Mucosa of gallbladder (tissue), 1 donor: ENCODE data around the gene DNM1. TPM values are rescaled to one million over a fixed set of nuclear protein-coding genes. Genes with fewer than 3 reads are reported as not detected.
"Not testable (repeated sequence)": the region's sequence is repeated elsewhere in the genome, so short reads cannot be mapped to it uniquely, and the experiment has no call there.

ENCODE experiments used
- DNase-seq: peaks from one replicate; pipeline ENCODE4 v3.0.0-alpha.2; 2020; ENCODE audit warnings: low spot score
- total RNA-seq: library from RNA; stranded (reverse); gene quantifications from one replicate; pipeline ENCODE4 v1.2.1, GENCODE V29; 2021
- donor health status: DM: no; HTN: no; CAD: no.

DNM1 gene
- total RNA-seq, 1 donor from 2014 or later: 135 TPM

DNA sequence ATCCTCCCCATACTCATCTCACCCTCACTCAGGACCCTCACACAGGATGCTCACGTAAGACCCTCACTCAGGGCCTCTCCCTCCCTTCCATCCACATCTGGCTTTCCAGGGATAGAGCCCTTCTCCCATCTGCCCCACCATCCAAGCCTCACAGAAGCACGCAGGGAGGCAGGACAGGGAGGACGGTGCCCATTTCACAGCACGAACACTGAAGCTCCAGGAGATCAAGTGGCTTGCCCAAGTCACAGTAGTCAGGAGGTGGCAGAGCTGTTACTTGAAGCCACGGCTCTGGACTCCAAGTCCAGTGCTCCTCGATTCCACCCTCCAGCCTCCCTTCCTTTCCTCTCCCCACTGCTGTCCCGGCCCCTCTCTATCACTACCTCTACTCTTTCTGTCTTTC lies 21.7 kb downstream of the DNM1 start:
- DNase-seq: no peak

DNA sequence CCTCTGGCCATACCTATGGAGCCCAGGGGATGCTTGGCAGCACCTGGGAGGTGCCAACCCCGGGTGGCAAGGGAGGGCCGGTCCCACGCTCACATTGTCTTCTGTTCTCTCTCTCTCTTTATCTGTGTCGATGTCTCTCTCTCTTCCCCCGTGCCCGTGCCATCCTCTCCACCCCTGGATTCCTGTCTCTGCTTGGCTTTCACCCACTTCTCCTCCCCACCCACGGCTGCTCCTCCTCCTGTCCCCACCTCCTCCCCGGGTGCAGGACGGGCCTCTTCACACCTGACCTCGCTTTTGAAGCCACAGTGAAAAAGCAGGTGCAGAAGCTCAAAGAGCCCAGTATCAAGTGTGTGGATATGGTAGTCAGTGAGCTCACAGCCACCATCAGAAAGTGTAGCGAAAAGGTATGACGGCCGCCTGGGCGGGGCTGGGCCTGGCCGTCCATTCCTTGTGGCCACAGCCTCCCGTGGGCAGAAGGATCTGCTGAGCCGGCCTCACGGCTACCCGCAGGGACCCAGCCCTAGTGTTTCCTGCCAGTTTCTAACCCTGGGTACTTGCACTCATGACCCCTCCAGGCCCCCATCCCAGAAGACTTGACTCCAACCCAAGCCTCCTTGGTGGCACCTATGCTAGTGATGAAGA lies 22.7 kb downstream of the DNM1 start:
- no peak for DNase-seq

DNA sequence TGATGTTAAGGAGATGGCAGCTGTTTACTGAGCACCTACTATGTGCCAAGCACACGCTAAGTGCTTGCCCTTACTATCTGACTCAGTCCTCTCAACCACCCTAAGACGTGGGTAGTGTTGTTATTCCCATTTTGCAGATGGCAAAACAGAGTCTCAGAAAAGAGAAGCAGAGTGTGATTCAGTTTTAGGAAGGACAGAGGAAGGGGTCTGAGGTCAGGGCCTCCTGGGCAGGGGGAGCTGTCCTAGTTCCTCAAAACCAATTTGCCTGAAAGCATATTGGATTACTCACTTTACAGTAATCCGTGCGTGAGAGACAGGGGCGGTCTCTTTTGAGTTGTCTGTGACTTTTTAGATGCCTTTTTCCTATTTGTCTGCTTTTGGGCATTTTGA lies 23.2 kb downstream of the DNM1 start:
- DNase-seq: no peak

DNA sequence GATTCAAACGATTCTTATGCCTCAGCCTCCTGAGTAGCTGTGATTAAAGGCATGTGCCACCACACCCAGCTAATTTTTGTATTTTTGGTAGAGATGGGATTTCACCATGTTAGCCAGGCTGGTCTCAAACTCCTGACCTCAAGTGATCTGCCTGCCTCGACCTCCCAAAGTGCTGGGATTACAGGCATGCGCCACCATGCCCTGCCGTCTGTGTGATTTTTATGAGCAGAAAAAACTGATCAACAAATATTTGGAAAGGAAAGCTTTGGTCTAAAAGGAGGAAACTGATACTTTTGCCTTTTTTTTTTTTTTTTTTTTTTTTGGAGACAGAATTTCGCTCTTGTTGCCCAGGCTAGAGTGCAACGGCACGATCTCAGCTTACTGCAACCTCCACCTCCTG lies 27.7 kb downstream of the DNM1 start:
- DNase-seq: not testable (repeated sequence)

DNA sequence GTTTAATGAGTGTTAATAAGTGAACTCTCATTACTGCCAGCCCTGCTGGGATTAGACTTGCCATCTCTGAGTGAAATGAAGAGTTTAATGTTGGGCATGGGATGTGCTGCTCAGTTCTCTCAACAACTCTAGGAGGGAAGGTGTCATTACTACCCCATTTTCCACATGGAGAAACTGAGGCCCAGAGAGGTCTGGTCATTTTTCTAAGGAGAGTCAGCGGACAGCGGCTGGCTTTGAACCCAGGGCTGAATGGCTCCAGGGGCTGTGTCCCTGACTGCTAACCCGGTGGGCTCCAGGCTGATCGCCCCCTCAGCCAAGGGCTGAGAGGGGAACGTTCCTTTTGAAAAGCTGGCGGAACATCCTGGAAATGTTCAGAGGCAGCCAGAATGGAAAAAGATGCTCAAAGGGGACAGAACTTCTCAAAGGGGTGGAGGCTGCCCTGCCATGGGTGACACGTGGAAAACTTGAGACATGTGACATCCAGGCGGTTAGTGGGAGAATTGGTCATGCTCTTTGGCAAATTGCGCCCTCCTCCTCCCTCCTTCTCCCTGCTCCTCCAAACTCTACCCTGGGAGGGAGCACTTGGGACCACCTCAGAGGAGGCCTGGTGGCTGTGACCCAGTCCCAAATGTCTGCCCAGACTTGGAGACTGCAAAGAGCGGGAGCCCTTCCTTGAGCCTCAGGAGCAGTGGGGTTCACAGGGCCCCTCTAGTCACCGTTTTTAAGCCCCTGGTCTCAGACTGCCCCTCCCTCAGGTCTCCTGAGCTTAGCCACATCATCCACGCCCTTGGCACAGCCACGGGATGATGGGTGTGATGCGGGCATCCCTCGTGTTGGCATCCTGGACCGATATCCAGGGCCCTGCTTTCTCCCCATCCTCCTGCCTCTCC lies 28.7 kb downstream of the DNM1 start:
- no peak for DNase-seq

DNA sequence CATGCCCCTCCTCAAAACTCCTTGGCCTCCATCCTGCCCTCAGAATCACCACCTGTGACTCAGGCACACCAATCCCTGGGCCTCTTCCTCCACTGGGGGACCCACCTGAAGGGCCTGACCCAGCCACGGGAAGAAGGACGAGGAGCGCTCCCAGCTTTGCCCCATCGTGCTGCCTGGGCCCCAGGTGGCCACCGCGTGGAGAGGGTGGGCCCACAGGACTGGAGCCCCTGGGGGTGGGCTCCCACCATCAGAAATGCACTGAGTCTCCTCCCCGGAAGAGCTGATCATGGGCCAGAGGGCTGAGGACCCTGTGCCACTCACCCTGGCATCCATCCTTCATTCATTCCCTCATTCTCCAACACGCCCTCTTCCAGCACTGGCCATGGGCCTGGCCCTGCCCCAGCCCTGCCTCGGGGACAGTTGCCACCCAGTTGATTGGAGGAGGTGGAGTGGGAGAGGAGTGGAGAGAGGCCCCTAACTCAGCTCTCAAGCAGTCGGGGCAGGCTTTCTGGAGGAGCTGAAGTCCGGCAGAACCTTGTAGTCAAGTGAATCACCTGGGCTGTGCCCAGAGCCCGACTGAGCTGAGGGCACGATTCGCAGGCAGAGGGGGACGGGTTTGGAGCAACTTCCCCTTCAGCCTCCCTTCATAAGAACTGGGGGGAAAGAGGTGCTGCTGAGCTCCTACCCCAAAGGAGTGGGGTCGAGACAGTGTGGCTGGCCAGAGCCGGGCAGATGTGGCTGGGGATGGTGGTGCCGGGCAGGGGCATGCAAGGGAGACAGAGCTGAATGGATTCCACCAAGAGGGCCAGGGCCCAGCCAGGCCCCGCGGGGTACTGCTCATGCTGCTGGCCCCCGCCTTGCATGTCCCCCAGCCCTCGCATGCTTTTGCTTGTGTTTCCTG lies 29.6 kb downstream of the DNM1 start:
- no peak for DNase-seq

DNA sequence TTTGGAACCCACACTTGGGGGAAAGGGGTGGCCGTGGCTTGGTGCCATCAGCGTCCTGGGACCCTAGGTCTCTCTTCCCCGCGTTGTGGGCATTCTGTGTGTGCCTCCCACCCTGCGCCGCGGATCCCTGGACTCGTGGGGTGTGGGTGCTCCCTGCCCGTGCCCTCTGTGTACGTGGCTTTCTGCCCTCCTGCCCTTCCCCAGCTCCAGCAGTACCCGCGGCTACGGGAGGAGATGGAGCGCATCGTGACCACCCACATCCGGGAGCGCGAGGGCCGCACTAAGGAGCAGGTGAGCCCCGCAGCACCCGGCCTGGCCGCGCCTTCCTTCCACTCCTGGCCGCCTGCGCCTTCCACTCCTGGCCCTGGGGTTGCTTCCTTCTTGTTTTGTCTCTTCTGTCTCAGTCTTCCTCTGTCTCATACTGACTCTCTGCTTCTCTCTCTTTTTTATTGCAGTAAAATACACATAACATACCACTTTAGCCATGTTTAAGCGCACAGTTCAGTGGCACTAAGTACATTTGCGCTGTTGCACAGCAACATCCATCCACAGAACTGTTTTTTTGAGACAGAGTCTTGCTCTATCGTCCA lies 30.7 kb downstream of the DNM1 start:
- no peak for DNase-seq

DNA sequence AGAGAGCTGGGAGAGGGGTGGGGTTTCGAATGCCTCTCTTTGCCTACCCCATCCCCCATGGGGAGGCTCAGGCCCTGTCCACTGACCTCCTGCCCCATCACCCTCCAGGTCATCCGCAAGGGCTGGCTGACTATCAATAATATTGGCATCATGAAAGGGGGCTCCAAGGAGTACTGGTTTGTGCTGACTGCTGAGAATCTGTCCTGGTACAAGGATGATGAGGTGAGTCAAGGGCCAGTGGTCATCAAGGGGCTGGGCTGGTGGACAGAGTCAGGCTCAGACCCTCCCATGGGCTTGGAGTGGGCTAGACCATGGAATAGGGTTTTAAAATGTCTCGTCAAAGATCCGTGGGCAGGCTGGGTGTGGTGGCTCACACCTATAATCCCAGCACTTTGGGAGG lies 38.9 kb downstream of the DNM1 start:
- DNase-seq: no peak

DNA sequence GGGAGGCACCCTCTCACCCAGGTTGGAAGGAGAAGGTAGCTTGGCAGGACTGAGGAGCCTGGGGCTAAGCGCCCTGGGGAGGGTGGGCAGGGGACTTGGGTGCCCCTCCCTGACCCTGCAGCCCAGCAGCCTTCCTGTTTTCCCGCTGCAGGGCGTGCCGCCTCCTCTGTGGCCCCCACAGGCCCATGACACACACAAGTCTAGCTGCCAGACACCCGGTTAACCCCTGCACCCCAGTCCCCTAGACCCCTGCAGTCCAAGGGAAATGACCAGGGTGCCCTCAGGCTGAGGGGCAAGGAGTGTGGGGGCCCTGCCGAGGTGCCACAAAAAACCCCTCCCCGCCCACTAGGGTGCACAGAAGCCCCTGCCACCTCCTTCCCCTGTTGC lies 39.6 kb downstream of the DNM1 start:
- DNase-seq: no peak

DNA sequence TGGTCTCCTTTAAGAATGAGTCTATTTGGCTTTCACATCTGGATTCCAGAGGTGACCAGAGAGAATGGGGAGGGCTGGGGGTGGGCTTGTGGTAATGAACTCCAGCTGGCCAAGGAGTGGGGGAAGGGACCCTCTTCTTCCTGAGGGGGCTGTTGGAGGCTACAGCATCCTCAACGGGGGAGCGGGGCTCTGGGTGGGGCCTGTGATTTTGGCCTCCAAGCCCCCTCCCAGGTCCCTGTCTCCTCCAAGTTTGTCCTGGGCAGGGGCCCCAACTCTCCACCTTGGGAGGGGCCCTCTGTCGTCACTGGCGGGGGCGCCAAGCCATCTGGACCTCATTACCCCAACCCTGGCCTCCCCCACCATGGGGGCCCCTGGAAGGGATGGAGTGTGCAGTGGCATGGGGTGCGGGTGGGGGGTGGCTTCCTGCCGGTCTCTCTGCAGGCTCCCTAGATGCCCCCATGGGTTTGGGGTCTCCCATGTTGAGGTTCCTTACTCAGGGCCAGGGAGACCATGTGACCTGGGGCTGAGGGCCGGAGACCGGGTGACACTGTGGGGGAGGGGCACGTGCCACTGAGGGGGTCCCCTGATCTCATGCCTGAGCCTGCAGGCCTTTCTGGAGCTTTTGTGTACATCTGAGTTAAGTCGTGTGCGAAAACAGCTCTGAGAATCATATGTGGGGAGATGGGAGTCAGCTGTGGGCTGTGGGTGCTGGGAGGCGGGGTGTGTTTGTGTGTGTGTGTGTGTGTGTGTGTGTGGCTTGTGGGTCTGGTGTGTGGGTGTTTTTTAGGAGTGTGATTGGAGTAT lies 40.2 kb downstream of the DNM1 start:
- peak; percentile 31 for DNase-seq

DNA sequence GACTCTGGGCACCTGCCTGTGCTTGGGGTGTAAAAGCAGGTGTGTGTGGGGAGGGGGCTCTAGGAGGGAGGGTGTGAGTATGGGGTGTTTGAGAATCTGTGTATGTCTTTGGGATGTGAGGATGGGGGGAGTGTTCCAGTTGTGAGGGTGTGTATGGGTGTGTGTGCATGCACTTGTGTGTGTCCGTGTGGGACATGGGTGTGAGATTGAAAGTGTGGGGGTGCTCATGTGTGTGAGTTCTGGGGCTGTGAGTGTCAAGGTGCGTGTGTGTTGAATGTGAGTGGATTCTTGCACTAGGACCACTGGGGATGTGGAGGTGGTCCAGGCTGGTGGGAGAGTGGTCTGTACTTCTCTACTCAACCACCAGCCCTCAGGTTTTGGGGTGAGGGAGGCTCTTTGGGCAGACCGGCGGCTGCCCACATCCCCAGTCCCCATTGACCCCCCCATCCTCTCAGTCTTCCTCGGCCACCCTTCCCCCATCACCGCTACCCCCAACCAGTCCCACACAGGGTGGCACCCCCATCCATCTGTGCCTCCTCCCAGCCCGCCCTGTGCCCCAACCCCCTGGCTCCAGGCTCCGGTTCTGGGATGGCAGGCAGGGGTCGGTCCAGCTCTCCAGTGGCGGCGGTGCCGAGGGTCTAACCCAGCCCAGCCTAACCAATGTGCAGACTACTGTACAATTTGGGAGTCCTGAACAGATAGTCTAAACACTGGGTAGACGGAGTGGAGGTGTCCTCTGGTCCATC lies 41.1 kb downstream of the DNM1 start:
- DNase-seq: no peak

DNA sequence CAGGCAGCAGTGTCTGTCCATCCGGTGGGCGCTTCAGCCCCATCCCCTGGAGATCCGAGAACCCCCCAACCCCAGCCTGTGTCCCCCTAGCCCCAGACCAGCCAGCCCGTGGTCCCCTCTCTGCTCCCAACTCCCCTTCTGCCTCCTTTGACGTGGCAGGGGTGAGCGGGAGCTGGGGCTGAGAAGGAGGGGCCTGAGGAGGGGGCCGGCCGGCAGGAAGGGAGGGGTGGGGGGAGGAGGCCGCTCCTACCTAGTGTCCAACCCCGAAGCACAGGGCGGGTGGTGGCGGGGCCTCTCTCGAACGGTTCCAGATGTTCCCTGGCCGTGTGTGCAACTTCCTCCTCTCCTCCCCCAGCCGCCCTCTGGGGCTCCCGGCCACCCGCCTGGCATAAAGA lies 41.7 kb downstream of the DNM1 start:
- DNase-seq: peak; percentile 65

DNA sequence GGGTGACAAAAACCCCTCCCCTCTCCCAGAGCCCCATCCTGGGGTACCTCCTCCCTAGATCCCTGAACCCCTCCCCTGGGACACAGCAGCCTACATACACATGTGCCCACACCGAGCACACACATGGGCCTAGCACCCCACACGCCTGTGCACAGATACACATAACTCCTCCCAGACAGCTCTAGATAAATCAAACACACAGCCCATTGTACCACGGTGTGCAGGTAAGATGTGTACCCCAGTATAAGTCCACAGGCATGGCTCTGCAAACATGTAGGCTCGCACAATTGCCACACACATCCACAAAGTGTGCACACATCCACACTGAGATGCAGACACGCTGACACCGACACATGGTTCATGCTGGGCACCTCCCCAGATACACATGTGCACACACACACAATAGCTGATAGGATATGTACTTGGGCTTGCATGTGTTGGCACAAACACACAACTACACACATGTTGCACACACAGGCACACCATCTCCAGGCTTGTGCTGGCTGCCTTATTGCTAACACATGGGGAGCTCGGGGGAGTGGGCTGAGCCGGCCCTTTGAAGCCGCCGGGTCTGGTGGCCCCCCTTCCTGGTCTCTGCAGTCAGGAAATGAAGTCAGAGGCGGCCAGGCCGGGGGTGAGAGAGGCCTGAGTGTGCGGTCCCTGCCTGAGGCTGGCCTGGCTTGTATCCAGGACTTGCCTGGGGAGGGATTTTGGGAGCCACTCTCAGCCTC lies 42.4 kb downstream of the DNM1 start:
- no peak for DNase-seq

DNA sequence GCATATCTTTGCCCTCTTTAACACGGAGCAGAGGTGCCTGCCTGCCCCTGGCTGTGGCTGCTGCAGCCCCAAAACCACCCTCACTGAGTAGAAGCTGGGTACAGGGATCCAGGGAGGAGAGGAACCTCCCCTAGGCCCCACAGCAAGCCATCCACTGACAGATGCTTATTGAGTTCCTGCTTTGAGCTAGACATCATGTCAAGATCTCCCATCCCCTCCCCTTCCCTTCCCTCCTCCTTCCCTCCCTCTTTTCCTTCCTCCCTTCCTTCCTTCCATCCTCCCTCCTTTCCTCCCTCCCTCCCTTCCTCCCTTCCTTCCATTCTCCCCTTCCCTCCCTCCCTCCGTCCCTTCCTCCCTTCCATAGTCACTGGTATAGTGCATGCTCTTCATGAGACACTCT lies 43.3 kb downstream of the DNM1 start:
- DNase-seq: no peak

DNA sequence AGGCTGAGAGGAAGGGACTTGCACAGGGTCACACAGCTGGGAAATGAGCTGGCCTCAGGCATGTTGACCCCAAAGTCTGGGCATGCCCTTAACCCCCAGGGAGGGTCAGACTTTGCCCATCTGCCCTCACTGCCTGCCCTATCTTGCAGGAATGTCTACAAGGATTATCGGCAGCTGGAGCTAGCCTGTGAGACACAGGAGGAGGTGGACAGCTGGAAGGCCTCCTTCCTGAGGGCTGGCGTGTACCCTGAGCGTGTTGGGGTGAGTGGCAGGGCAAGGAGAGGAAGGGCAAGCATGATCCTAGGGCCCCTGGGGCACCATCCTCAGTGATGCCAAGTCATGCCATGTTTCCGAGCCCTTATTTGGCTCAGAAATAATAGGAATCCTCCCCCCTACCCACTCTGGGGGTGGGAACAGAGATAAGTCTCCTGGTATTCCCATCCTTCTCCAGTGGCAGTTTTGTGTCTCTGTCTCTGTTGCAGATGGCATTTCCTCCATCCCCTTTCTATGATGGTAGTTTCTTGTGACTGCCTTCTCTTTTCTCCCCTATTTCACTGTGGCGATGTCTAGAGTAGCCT lies 44.1 kb downstream of the DNM1 start:
- DNase-seq: no peak

DNA sequence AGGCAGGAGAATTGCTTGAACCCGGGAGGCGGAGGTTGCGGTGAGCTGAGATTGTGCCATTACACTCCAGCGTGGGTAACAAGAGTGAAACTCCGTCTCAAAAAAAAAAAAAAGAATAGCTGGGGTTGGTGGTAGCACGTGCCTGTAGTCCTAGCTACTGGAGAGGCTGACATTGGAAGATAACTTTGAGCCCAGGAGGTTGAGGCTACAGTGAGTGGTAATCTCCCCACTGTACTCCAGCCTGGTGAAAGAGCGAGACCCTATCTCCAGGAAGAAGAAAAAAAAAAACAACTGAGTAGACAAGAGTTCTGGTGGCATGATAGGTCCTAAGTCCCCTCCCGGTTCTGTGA lies 46.4 kb downstream of the DNM1 start:
- DNase-seq: no peak

DNA sequence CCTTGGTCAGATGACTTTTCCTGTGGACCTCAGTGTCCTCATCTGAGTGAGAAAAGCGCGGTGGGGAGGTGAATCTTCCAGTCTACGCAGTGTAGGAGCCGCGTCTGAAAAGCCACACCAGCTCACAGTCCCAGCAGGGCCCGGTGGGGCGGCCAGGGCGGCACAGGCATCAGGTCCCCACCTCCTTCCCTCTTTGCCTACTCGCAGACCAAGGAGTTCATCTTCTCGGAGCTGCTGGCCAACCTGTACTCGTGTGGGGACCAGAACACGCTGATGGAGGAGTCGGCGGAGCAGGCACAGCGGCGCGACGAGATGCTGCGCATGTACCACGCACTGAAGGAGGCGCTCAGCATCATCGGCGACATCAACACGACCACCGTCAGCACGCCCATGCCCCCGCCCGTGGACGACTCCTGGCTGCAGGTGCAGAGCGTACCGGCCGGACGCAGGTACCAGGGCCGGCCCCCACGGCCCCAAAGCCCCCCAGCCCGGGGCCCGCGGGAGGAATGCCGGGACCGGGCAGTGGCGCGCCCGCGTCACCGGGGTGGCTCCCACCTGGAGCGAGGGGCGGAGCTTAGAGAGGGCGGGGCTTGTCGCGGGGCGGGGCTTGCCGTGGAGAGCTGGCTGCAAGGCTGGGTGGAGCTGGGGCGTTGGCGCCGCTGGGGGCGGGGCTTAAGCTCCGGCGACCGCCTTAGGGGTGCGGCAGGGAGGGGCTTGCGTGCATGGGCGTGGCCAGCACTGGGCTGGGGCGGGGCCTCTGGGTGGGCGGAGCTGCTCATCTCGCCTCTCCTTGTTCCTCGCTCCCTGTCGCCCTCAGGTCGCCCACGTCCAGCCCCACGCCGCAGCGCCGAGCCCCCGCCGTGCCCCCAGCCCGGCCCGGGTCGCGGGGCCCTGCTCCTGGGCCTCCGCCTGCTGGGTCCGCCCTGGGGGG lies 47.0 kb downstream of the DNM1 start:
- peak; percentile 91 for DNase-seq
